Activated naive CD8-positive, alpha-beta T cell treated with anti-CD3 and anti-CD28 coated beads, Interleukin-2, amount 50 U/mL, for 16 hours (primary cell): ENCODE measurements around the gene FGD6.
"Not testable (repeated sequence)": the region's sequence is repeated elsewhere in the genome, so short reads cannot be mapped to it uniquely, and the experiment has no call there.

Experiments
- DNase-seq: peaks from one replicate; pipeline ENCODE4 v3.0.0-alpha.2; 2020; ENCODE audit warnings: low read depth, low spot score

Gene FGD6

DNA sequence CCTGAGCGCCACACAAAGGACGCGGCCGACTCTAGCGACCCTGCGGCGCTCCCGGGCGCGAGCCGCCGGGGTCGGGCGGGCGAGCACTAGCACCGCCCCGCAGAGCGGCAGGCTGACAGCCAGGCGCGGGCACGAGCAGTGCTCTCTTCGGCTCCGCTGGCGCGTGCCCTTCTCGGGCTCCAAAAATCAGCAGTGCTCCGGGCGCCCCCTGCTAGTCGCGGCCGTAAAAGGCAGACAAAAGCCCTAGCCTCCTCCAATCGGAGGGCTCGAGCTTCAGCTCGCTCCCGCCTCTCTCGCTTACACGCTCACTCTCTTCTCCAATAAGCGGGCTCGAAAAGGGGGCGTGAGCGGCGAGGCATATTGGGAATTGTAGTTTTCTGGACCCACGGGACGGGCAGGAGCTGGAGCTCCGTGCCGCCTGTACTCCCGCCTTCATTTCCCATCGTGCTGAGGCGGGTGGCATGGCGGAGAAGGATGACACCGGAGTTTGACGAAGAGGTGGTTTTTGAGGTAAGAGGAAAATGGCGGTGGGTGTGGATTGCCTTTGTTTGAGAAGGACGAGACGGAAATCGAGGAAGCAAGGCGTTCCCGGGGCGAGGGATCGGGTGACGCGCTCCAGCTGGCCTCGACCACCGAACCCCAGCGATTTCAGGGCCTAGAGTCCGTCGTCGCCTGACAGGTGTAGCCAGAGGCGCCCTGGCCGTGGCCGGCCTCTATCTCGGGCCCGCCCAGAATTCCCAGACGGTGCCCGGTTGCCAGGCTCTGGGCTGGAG, at the start of gene FGD6, which contains the start of gene VEZT:
Gene FGD6, minus strand, starts transcription at position 91 of the 773 bp plus-strand sequence. CDS start 227 bp downstream, outside the sequence.
Gene VEZT, plus strand, starts transcription at position 431 of the 773 bp plus-strand sequence. Its CDS starts 44 bp downstream, at position 475.
- peak; percentile 94 for DNase-seq

DNA sequence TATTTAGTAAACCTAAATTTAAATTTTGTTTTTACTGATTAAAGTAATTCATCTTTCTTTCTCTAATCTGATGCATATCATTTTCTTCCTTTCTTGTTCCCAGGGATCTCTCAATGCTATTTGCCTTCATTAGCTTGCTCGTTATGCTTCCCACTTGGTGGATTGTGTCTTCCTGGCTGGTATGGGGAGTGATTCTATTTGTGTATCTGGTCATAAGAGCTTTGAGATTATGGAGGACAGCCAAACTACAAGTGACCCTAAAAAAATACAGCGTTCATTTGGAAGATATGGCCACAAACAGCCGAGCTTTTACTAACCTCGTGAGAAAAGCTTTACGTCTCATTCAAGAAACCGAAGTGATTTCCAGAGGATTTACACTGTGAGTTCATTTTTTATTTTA, 49.0 kb upstream of the FGD6 start:
- DNase-seq, result no peak

GRCh38 chr12:95265765-95266164, 48.5 kb upstream of the FGD6 start:
- no peak for DNase-seq

GRCh38 chr12:95262808-95263207, 45.5 kb upstream of the FGD6 start:
- no peak for DNase-seq

DNA sequence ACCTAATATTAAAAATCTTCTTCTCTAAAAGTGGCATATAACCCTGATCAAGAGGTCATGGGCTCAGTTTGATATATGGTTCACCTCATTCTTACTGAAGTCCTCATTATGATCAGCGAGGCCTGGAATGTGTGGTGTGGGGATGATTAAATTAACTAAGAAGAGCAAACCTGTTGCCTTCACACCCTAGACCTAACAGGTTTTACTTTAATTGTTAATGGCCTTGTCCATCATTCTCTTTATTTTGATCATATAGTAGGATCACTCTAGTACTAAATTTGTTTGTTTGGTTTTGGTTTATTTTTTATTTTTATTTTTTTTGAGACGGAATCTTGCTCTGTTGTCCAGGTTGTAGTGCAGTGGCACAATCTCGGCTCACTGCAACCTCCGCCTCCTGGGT, 43.8 kb upstream of the FGD6 start:
- DNase-seq, result no peak

DNA sequence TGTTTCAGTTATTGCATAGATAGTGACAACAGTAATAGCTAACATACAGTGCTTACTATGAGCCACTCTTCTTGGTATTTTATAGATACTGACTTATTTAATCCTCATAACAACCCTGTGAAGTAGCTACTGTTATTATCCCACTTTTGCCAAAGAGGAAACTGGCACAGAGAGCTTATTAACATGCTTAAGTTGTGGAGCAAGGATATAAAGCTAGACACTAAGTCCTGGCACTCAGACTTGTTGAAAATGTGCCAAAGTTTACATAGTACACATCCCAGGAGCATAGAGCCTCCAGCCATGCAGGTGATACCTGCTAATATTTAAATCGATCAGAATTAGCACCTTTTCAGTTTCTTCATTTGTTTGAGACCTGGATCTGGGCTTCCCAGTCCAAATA, 42.1 kb upstream of the FGD6 start:
- no peak for DNase-seq

- DNase-seq, result no peak
Measured at GRCh38 chr12:95258803-95259202, 41.5 kb upstream of the FGD6 start.

GRCh38 chr12:95258151-95258550, 40.9 kb upstream of the FGD6 start:
- no peak for DNase-seq

DNA sequence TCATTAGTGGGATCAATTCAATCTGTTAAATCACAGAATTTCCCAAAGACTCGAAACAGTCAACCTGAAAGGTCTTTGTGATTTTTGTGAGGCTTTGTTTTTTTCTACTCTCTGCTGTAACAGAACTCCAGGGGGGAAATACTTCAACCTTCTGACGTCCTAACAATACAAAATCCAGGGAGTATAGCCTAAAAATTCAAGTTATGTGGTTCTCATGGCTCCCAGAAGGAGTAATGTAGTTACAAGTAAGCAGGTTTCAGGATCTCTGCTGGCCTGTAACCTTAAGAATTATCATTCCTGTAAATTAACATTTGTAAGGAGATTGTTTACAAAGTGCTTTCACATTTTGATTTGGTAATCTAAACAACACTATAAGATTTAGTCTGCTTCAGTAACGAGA, 40.3 kb upstream of the FGD6 start:
- no peak for DNase-seq

GRCh38 chr12:95253386-95253785, 36.1 kb upstream of the FGD6 start:
- DNase-seq, result no peak

DNA sequence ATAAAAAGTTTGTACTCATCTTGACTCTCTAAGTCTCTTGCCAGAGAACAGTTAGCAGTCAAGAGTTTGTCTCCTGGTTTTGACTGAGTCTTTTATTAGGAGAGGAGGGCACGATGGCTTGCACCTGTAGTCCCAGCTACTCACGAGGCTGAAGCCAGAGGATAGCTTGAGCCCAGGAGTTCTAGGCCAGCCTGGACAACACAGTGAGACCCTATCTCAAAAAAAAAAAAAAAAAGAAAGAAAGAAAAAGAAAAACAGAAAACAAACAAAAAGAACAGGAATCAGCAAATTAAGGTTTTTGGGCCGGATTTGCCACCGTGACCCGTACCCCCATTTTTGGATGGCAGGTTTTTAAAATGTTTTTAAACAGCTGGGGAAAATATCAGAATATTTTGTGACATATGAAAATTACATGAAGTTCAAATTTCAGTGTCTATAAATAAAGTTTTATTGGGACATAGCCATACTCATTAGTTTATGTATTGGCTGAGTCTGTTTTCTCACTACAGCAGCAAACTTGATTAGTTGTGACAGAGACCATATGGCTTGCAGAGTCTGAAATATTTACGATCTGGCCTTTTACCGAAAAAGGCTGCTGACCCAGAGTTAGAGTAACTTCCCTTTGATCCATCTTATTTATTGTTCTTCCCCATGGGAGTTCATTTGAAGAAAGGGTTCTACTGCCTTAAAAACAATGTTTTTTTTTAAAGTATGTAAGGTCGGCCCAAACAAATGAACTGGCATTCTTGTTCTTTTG, 31.5 kb upstream of the FGD6 start:
- DNase-seq, result no peak

GRCh38 chr12:95248095-95248494, 30.8 kb upstream of the FGD6 start:
- DNase-seq, result no peak

DNA sequence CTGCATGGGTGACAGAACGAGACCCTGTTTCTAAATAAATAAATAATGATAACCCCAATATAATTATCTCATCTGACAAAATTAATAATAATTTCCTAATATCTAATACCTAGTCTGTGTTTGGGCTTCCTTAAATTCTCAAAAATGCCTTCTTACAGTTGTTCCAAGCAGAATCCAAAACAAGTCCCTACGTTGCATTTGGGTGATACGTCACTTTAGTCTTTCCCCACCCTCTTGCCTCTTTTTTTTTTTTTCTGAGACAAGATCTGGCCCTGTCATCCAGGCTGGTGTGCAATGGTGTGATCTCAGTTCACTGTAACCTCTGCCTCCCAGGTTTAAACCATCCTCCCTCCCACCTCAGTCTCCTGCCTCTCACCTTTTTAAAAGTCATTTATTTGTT, 27.1 kb upstream of the FGD6 start:
- DNase-seq, result no peak

DNA sequence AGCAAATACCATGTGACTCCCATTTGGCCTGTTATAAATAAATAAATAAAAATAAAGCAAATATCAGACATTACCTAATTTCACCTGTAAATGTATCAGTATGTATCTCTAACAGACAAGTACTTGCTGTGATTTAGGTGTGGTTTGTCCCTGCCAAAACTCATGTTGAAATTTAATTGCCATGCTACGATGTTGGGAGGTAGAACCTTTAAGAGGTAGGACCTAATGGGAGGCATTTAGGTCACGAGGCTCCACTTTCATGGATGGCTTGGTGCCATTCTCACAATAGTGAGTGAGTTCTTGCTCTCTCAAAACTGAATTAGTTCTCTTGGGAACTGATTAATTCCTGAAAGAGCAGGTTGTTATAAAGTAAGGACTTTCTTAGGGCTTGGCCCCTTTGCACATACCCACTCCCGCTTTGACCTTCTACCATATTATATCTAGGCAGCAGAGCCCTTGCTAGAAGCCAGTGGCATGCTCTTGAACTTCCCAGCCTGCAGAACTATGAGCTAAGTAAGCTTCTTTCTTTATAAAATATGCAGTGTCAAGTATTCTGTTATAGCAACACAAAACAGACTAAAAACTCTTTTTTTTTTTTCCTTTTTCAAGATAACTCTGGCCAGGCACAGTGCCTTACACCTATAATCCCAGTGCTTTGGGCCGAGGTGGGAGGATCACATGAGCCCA, 26.4 kb upstream of the FGD6 start:
- no peak for DNase-seq

- DNase-seq, result no peak
Measured at GRCh38 chr12:95241761-95242506, 24.7 kb upstream of the FGD6 start.

GRCh38 chr12:95241138-95241537, 23.9 kb upstream of the FGD6 start:
- DNase-seq, result not testable (repeated sequence)

GRCh38 chr12:95240556-95240955, 23.3 kb upstream of the FGD6 start:
- no peak for DNase-seq

DNA sequence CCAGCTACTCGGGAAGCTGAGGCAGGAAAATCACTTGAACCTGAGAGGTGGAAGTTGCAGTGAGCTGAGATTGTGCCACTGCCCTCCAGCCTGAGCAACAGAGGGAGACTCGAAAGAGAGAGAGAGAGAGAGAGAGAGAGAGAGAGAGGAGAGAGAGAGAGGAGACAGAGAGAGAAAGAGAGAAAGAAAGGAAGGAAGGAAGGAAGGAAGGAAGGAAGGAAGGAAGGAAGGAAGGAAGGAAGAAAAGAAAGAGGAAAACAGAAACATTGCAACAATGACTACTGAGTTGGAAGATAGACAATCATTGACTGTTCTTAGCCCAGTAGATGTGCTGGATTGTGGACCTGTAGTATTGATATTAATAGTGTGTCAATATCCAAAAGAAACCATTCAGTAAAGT, 22.6 kb upstream of the FGD6 start:
- not testable (repeated sequence) for DNase-seq

DNA sequence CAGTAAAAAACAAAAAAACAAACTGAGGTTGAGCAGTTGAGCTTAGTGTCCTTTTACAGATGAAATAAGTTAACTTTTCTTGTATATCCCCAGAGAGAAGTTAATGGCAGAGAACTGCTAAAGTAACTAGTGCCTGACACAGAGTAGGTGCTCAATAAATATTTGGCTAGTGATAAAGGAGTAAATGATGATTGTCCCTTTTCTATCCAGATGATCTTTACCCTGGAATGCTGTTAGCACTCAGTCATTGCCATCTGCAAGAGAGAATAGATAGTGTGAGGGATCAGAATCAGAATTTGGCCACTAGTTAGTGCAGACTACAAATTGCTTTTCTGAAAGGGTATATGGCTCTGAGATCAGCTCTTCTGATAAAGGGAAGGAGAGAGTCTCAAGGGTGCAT, 21.9 kb upstream of the FGD6 start:
- DNase-seq, result no peak

DNA sequence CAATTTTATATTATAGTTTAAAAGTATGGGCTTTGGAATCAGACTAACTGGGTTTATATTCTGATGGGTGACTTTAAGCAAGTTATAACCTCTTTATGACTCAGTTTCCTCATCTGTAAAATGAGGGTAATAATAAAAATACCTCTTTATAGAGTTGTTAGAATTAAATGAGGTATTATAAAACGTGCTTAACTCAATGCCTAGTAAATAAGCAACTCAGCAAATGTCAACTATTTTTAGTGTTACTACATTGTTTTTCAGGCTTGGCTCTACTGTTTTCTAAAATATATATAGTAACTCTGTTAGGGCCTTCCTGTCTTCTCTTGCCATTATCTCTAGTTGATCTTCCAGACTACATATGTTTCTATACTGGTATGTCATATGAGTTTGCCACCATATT, 20.9 kb upstream of the FGD6 start:
- no peak for DNase-seq

DNA sequence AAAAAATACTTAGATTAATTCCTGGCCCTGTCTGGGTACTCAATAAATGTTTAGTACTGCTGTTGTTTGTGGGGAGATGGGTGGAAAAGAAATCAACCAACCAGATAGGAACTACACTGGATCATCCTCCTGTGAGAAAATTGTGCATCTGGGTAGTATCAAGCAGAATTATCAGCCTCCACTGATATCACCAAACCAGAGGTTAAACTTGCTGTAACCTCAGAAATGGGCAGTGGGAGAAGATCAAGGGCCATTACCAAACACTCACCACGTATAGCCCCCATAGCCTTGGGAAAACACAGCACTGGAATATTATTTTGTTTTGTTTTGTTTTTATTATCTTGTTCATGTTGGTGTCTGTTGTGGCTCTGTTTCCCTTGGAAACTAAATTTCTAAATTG, 20.0 kb upstream of the FGD6 start:
- DNase-seq, result no peak

DNA sequence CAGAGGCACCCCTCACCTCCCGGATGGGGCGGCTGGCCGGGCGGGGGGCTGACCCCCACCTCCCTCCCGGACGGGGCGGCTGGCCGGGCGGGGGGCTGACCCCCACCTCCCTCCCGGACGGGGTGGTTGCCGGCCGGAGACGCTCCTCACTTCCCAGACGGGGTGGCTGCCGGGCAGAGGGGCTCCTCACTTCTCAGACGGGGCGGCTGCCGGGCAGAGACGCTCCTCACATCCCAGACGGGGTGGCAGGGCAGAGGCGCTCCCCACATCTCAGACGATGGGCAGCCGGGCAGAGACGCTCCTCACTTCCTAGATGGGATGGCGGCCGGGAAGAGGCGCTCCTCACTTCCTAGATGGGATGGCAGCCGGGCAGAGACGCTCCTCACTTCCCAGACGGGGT, 18.4 kb upstream of the FGD6 start:
- DNase-seq, result not testable (repeated sequence)
